AG04450 (cell line): ENCODE data around the gene CLIP2. TPM values are rescaled to one million over a fixed set of nuclear protein-coding genes. Genes with fewer than 3 reads are reported as not detected.

Experiments used
- CTCF ChIA-PET: fragments of 300-600, 350-600 bp; formaldehyde crosslinking; extraction: SDS; loops from one replicate; lab custom pipeline; 2022; ENCODE audit warnings: antibody characterized with exemption, inconsistent platforms; lab: Charles Lee
- POLR2A ChIA-PET: fragments of 350-600 bp; formaldehyde crosslinking; extraction: SDS; loops from one replicate; lab custom pipeline; 2021; ENCODE audit warnings: antibody characterized with exemption, inconsistent platforms; lab: Yijun Ruan, JAX
- DNase-seq: peaks from one replicate; pipeline ENCODE4 v3.0.0-alpha.2; 2011; ENCODE audit warnings: low read depth, low spot score
- H3K27ac ChIP-seq: one replicate; pipeline ENCODE4 v1.5.1; 2012; ENCODE audit warnings: low read depth, low read length, control low read depth
- H3K27me3 ChIP-seq: one replicate; pipeline ENCODE4 v1.6.0; 2012; ENCODE audit warnings: low read length; ENCODE audit not compliant: control insufficient read depth, insufficient read depth
- H3K4me3 ChIP-seq: 2 replicates; pipeline ENCODE4 v1.5.1; 2011; ENCODE audit warnings: mild to moderate bottlenecking, low read depth, low read length, control low read depth
- H3K9me3 ChIP-seq: 2 replicates; pipeline ENCODE4 v1.5.1; 2012; ENCODE audit warnings: low read length; ENCODE audit not compliant: control insufficient read depth, insufficient read depth
- polyA plus RNA-seq: library from polyadenylated mRNA; depleted of rRNA; stranded (reverse); fragments of >200 nt; gene quantifications from 2 replicates; pipeline ENCODE4 v1.2.3, GENCODE V29; 2011
- TF ChIP-seq, protein P1 (sequence below): IDR thresholded peaks from 2 replicates; pipeline ENCODE4 v1.5.1; 2011; ENCODE audit warnings: low read depth, low read length, control low read depth, inconsistent platforms

CLIP2 gene
- polyA plus RNA-seq, 1 experiment: 7.2 TPM

DNA sequence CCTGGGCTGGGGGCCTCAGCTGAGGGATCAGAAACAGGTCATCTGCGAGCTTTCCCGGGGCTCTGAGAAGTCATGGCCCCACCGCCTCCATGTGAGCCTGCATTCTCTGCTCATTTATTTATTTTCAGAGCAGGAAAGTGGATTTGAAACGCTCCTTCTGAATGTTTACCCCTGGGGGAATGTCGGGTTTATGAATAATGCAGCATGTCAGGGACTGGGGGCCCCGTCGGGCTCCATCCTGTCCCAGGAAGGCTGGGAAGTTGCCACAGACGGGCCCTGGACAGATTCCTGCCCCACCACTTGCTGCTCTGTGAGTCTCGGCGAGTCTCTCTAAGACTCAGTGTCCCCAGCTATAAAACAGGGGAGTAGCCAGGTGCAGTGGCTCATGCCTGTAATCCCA is 152.6 kb downstream of the CLIP2 start:
- no peak overlapping the region for H3K27ac ChIP-seq
- POLR2A ChIA-PET: no interaction called here
- peaks cover 4% of the 10 kb centered on the region; the same call in 1 of the 2 replicates for H3K9me3 ChIP-seq
- TF ChIP-seq, protein P1, sequence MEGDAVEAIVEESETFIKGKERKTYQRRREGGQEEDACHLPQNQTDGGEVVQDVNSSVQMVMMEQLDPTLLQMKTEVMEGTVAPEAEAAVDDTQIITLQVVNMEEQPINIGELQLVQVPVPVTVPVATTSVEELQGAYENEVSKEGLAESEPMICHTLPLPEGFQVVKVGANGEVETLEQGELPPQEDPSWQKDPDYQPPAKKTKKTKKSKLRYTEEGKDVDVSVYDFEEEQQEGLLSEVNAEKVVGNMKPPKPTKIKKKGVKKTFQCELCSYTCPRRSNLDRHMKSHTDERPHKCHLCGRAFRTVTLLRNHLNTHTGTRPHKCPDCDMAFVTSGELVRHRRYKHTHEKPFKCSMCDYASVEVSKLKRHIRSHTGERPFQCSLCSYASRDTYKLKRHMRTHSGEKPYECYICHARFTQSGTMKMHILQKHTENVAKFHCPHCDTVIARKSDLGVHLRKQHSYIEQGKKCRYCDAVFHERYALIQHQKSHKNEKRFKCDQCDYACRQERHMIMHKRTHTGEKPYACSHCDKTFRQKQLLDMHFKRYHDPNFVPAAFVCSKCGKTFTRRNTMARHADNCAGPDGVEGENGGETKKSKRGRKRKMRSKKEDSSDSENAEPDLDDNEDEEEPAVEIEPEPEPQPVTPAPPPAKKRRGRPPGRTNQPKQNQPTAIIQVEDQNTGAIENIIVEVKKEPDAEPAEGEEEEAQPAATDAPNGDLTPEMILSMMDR: no peak
- CTCF ChIA-PET: interaction anchor here (1.2 to 2.2 kb wide), 2 partner anchors 8 to 125 kb away, joined by 3 to 10 read pairs; no protein-coding TSS in a partner anchor
- no peaks in the 10 kb centered on the region for H3K27me3 ChIP-seq
- no peak for DNase-seq
- no peak overlapping the region for H3K4me3 ChIP-seq

DNA sequence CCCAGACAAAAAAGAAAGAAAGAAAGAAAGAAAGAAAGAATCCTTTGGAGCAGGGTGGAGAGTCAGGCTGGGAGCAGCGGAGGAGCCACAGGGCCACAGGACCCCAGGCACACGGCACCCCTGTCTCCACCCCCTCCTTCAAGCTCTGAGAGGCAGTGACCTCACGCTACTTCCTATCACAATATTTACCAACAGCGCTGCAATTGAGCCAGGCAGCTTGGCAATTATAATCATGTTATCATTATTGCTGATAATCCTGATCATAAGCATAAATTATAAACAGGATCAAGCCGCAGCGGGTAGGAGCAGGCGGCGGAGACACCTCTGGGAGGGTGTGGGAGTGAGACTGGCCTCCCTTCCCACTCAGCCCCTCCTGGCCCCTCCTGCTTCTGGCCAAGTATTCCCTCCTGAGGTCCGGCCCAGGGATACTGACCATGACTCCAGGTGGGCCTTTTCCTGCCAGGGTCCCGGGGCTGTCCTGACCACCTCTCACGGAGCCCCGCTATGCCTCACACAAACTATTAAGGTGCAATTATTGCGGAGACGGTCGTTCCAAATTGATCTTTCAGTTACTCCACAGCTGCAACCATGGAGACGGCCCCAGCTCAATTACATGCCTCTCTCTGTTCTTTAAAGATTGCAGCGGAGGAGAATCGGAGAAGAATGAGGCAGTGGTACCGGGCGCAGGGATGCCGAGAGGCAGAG is 154.5 kb downstream of the CLIP2 start:
- H3K27ac ChIP-seq: no peak overlapping the region
- POLR2A ChIA-PET: no interaction called here
- CTCF ChIA-PET: no interaction called here

DNA sequence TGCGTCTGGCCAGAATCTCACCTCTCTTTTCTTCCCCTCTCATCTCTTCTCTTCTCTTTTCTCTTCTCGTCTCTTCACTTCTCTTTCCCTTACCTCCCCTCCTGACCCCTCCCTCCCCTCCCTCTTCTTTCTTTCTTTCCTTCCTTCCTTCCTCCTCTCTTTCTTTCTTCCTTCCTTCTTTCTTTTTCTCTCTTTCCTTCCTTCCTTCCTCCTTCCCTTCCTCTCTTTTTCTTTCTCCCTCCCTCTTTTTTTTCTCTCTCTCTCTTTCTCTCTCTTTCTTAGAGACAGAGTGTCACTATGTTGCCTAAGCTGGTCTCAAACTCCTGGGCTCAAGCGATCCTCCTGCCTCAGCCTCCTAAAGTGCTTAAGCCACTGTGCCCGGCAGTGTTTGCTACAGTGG is 159.9 kb downstream of the CLIP2 start:
- Histone ChIP-seq H3K27me3 (no peaks in the 10 kb centered on the region), H3K27ac (no peak overlapping the region), H3K9me3 (no peaks in the 10 kb centered on the region; the same call in 1 of the 2 replicates), H3K4me3 (no peak overlapping the region)
- DNase-seq: no peak
- TF ChIP-seq, protein P1: no peak
- ChIA-PET POLR2A (no interaction called here), CTCF (interaction anchor here (0.8 to 2.2 kb wide), 7 partner anchors 8 to 251 kb away, joined by 3 to 11 read pairs (median 7); no protein-coding TSS in a partner anchor)

More for the DNA sequence above, 154.5 kb downstream of the CLIP2 start:
- H3K27me3 ChIP-seq: no peaks in the 10 kb centered on the region
- DNase-seq: no peak
- no peak overlapping the region for H3K4me3 ChIP-seq
- peaks cover under 1% of the 10 kb centered on the region; the same call in 1 of the 2 replicates for H3K9me3 ChIP-seq
- TF ChIP-seq, protein P1: no peak

DNA sequence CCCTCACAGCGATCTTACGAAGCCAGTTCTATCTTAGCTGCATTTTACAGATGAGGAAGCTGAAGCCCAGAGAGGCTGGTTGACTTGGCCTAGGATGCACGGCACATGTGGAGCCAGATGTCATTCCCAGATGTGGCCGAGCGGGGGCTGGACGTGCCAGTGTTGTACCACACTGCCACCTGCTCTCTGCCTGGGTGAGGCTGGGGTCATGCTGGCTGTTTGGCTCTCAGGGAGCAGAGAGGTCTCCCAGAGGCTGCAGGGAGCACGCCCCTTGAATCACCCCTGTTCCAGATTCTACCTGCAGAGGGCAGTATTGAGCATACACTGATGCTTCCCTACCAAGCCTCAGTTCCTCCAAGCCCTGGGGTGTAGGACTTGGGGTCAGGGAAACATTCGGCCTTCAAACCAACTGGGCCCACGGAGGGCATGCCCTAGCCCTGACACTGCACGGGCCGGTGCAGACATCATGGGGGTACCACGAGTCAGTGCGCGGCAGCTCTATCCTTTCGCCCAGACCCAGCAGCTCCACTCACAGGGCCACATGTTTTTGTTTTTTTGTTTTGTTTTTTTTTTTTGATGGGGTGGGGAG is 160.7 kb downstream of the CLIP2 start:
- TF ChIP-seq, protein P1: peak; percentile 80
- Histone ChIP-seq H3K27me3 (no peaks in the 10 kb centered on the region), H3K4me3 (no peak overlapping the region), H3K27ac (no peak overlapping the region), H3K9me3 (no peaks in the 10 kb centered on the region; the same call in 1 of the 2 replicates)
- POLR2A ChIA-PET: interaction anchor here (0.6 kb wide), 1 partner anchor 117 kb away, joined by 3 read pairs; no protein-coding TSS in a partner anchor
- CTCF ChIA-PET: interaction anchor here (0.7 to 2.2 kb wide), 10 partner anchors 9 to 251 kb away, joined by 3 to 11 read pairs (median 6); no protein-coding TSS in a partner anchor
- DNase-seq: no peak
